SK-N-DZ (cell line): Measurements from ENCODE around the gene CXCL16.
"Not testable (repeated sequence)": the region's sequence is repeated elsewhere in the genome, so short reads cannot be mapped to it uniquely, and the experiment has no call there.

Experiments used
- DNase-seq: peaks from one replicate; pipeline ENCODE4 v3.0.0-alpha.2; 2015; ENCODE audit warnings: low spot score

The CXCL16 gene

GRCh38 chr17:4699401-4700056 lies 40.2 kb downstream of the CXCL16 start:
- not testable (repeated sequence) for DNase-seq

- no peak for DNase-seq
These were observed 43.3 kb downstream of the CXCL16 start for GRCh38 chr17:4696437-4696805.

- DNase-seq: no peak
These were observed 46.3 kb downstream of the CXCL16 start for GRCh38 chr17:4693416-4693815.

GRCh38 chr17:4691686-4692085 lies 48.0 kb downstream of the CXCL16 start:
- no peak for DNase-seq

- no peak for DNase-seq
These were observed 49.0 kb downstream of the CXCL16 start for GRCh38 chr17:4690745-4691144.

GRCh38 chr17:4689872-4690271 lies 49.9 kb downstream of the CXCL16 start:
- DNase-seq: not testable (repeated sequence)

GRCh38 chr17:4683739-4684138 lies 56.0 kb downstream of the CXCL16 start:
- DNase-seq: not testable (repeated sequence)
